Measurements from ENCODE around the gene WAPL. TPM values are rescaled to one million over a fixed set of nuclear protein-coding genes. Genes with fewer than 3 reads are reported as not detected.

Gene WAPL
- total RNA-seq, 1 experiment from 2014 or later: 49.4 TPM

DNA sequence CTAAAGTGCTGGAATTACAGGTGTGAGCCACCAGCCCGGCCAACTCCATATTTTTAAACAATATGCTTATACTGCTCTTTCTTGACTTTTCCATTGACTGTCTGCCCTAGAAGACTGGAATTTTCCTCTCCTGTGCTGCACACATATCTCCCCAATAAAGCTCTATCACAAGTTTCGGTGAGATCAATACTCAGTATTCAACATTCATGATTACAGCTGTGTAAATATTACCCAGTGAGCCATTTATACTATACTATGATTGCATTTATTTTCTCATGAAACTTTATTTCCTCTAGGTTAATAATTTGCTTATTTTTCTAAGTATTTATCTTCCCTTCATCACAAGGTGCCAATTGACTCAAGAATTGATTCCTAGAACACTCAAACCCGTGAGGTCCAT is 106.5 kb downstream of the WAPL start:
- TF ChIP-seq, protein P1, sequence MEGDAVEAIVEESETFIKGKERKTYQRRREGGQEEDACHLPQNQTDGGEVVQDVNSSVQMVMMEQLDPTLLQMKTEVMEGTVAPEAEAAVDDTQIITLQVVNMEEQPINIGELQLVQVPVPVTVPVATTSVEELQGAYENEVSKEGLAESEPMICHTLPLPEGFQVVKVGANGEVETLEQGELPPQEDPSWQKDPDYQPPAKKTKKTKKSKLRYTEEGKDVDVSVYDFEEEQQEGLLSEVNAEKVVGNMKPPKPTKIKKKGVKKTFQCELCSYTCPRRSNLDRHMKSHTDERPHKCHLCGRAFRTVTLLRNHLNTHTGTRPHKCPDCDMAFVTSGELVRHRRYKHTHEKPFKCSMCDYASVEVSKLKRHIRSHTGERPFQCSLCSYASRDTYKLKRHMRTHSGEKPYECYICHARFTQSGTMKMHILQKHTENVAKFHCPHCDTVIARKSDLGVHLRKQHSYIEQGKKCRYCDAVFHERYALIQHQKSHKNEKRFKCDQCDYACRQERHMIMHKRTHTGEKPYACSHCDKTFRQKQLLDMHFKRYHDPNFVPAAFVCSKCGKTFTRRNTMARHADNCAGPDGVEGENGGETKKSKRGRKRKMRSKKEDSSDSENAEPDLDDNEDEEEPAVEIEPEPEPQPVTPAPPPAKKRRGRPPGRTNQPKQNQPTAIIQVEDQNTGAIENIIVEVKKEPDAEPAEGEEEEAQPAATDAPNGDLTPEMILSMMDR (conservative IDR thresholded peaks at IDR 0.05; ENCODE audit: low read depth, low read length): no peak
- TF ChIP-seq EZH2 (IDR thresholded peaks at IDR 0.05; ENCODE audit: borderline replicate concordance, low read depth, low read length, poor library complexity, severe bottlenecking): no peak
- no peak overlapping the region for H3K4me3 ChIP-seq (ENCODE audit: low read depth, low read length, poor library complexity, severe bottlenecking)
- CTCF ChIA-PET: no interaction called here
- no TSS peak for BruUV-seq (replicated peaks)
- H3K36me3 ChIP-seq (ENCODE audit: insufficient read depth, low read length, poor library complexity, severe bottlenecking): no peaks in the 10 kb centered on the region
- intact Hi-C loops (cut with micrococcal nuclease; ENCODE audit: unreplicated experiment): no loop called here
- DNase-seq (ENCODE audit: low spot score): no peak
- no peaks in the 10 kb centered on the region for H3K27me3 ChIP-seq (replicated peaks; ENCODE audit: insufficient read depth, low read depth, low read length, poor library complexity)
- POLR2A ChIA-PET (ENCODE audit: low non-redundant PET): no interaction called here
- H3K9me3 ChIP-seq (ENCODE audit: low read depth, low read length, poor library complexity, severe bottlenecking): no peaks in the 10 kb centered on the region
- H3K27ac ChIP-seq (ENCODE audit: low read depth, low read length, poor library complexity, severe bottlenecking): no peak overlapping the region
- peaks cover 8% of the 10 kb centered on the region for H3K4me1 ChIP-seq (ENCODE audit: insufficient read depth, low read length, poor library complexity, severe bottlenecking)

DNA sequence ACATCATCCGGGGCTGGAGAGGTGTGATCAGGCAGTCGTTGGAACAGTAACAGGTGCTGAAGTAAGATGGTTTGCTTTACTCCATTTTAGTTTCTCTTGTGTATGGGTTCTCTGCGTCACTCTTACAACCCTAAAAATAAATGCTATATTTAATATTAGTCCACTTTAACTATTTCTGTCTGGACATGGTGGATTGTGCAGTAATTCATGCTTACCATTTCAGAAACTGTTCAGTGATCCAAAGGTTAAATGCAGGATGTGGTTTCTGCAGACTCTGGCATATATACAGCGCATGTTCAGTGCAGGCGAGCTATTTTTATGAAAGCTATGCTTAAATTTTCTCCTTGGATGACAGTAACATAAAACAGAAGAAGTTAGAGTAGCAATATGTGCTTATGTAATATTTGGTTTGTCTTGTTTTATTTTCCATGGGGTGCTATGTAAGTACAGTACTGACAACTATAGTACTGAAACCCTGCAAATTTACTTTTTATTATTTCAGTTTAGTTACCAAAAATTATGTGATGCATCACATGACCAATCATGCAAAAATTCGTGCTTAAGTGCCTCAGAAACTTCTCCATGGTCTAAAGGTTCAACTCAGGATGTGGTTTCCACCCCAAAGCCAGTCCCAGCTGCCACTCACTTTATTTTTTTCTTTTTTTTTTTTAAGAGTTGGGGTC is 108.4 kb downstream of the WAPL start:
- peaks cover 8% of the 10 kb centered on the region for H3K4me1 ChIP-seq (ENCODE audit: insufficient read depth, low read length, poor library complexity, severe bottlenecking)
- no peaks in the 10 kb centered on the region for H3K9me3 ChIP-seq (ENCODE audit: low read depth, low read length, poor library complexity, severe bottlenecking)
- no peaks in the 10 kb centered on the region for H3K36me3 ChIP-seq (ENCODE audit: insufficient read depth, low read length, poor library complexity, severe bottlenecking)
- no peak for DNase-seq (ENCODE audit: low spot score)
- TF ChIP-seq, protein P1 (conservative IDR thresholded peaks at IDR 0.05; ENCODE audit: low read depth, low read length): no peak
- no peak for TF ChIP-seq EZH2 (IDR thresholded peaks at IDR 0.05; ENCODE audit: borderline replicate concordance, low read depth, low read length, poor library complexity, severe bottlenecking)
- no TSS peak for BruUV-seq (replicated peaks)
- ChIA-PET CTCF (no interaction called here), POLR2A (ENCODE audit: low non-redundant PET) (no interaction called here)
- H3K27me3 ChIP-seq (replicated peaks; ENCODE audit: insufficient read depth, low read depth, low read length, poor library complexity): no peaks in the 10 kb centered on the region
- intact Hi-C loops (cut with micrococcal nuclease; ENCODE audit: unreplicated experiment): no loop called here
- H3K27ac ChIP-seq (ENCODE audit: low read depth, low read length, poor library complexity, severe bottlenecking): no peak overlapping the region
- no peak overlapping the region for H3K4me3 ChIP-seq (ENCODE audit: low read depth, low read length, poor library complexity, severe bottlenecking)

DNA sequence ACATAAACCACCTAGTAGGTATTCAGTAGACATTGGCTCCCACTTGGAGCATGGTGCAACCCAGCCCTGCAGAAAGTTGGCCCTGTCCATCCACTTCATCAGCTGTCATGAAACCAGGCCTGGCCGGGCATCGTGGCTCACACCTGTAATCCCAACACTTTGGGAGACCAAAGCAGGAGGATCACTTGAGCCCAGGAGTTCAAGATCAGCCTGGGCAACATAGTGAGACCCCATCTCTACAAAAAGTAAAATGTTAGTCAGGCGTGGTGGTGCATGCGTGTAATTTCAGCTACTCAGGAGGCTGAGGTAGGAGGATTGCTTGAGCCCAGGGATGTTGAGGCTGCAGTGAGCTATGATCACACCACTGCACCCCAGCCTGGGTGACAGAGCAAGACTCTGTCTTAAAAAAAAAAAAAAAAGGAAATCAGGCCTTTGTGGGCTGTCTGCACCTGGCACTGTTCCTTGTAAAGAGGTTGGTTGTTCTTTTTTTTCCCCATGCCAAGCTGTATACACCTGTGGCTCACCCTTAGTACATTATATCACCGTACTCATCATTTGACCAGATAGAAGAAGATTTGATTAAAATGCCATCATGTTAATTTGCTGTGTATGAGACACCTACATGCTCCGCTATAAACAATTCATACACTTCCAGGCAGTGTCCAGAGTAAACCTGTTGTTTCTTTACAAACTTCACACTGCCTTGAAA is 109.6 kb downstream of the WAPL start:
- Histone ChIP-seq H3K27me3 (replicated peaks; ENCODE audit: insufficient read depth, low read depth, low read length, poor library complexity) (no peaks in the 10 kb centered on the region), H3K4me1 (ENCODE audit: insufficient read depth, low read length, poor library complexity, severe bottlenecking) (peaks cover 8% of the 10 kb centered on the region), H3K9me3 (ENCODE audit: low read depth, low read length, poor library complexity, severe bottlenecking) (no peaks in the 10 kb centered on the region), H3K27ac (ENCODE audit: low read depth, low read length, poor library complexity, severe bottlenecking) (no peak overlapping the region), H3K4me3 (ENCODE audit: low read depth, low read length, poor library complexity, severe bottlenecking) (no peak overlapping the region), H3K36me3 (ENCODE audit: insufficient read depth, low read length, poor library complexity, severe bottlenecking) (no peaks in the 10 kb centered on the region)
- POLR2A ChIA-PET (ENCODE audit: low non-redundant PET): no interaction called here
- intact Hi-C loops (cut with micrococcal nuclease; ENCODE audit: unreplicated experiment): no loop called here
- no TSS peak for BruUV-seq (replicated peaks)
- CTCF ChIA-PET: no interaction called here
- DNase-seq (ENCODE audit: low spot score): no peak
- TF ChIP-seq EZH2 (IDR thresholded peaks at IDR 0.05; ENCODE audit: borderline replicate concordance, low read depth, low read length, poor library complexity, severe bottlenecking): no peak
- TF ChIP-seq, protein P1 (conservative IDR thresholded peaks at IDR 0.05; ENCODE audit: low read depth, low read length): no peak
